HCT116 (cell line): Measurements from ENCODE around the gene SHISAL1. TPM values are rescaled to one million over a fixed set of nuclear protein-coding genes. Genes with fewer than 3 reads are reported as not detected.

Source experiments
- ATAC-seq: fragments of 200-7000 bp; cut with Tn5 transposase; 2 replicates; pipeline ENCODE4 v1.9.1; 2020; ENCODE audit warnings: mild to moderate bottlenecking, moderate library complexity
- BruUV-seq: library from RNA; stranded (reverse); fragments of 400-500 nt; replicated peaks from 2 replicates; lab custom pipeline; 2021; lab: Mats Ljungman, UMichigan
- CTCF ChIA-PET: fragments of 300-600 bp; sonication (Branson Sonifier 250); formaldehyde crosslinking; loops from one replicate; lab custom pipeline; 2021; ENCODE audit warnings: antibody characterized with exemption; lab: Charles Lee
- POLR2A ChIA-PET: fragments of 300-600, 350-600 bp; sonication (Branson Sonifier 250); formaldehyde crosslinking; loops from one replicate; lab custom pipeline; 2021; ENCODE audit warnings: antibody characterized with exemption; lab: Charles Lee
- RAD21 ChIA-PET, 2 experiments: fragments of 300-600 bp; sonication (Branson Sonifier 250); formaldehyde crosslinking; loops; one replicate each; lab custom pipeline; 2023; ENCODE audit warnings: low total read pairs in 2 of 2; ENCODE audit not compliant: uncharacterized antibody in 2 of 2, unreplicated experiment in 2 of 2, low non-redundant PET in 1 of 2; lab: Charles Lee
- DNase-seq: peaks from one replicate; pipeline ENCODE4 v3.0.0-alpha.2; 2010; ENCODE audit warnings: low read depth, low spot score
- H2AFZ ChIP-seq: fragments of 200-600 bp; shearing (Covaris generic), sonication (generic); 2 replicates; pipeline ENCODE4 v1.6.1; 2017; ENCODE audit warnings: low read depth, mixed run types, mixed read lengths, antibody characterized with exemption, low read length; ENCODE audit not compliant: poor library complexity, severe bottlenecking
- H3K27ac ChIP-seq: 2 replicates; pipeline ENCODE4 v1.5.1; 2012; ENCODE audit warnings: low read depth, low read length
- H3K27me3 ChIP-seq: fragments of 200-600 bp; sonication (generic); 2 replicates; pipeline ENCODE4 v1.6.1; 2016; ENCODE audit warnings: mixed run types, low read length, mixed read lengths; ENCODE audit not compliant: insufficient read depth
- H3K36me3 ChIP-seq, 2 experiments: fragments of 200-500 bp in 1 of 2; fragments of 200-600 bp in 1 of 2; sonication (Bioruptor generic) in 1 of 2; sonication (generic) in 1 of 2; 2 replicates each; pipeline versions ENCODE4 v1.5.1 to v1.6.1; 2014 to 2016; ENCODE audit warnings: low read length in 2 of 2, inconsistent platforms in 1 of 2, mixed read lengths in 1 of 2, mixed run types in 1 of 2; ENCODE audit not compliant: insufficient read depth in 2 of 2, control insufficient read depth in 1 of 2
- H3K4me1 ChIP-seq, 2 experiments: fragments of 200-600 bp in 1 of 2; sonication (generic) in 1 of 2; 2 replicates each; pipeline versions ENCODE4 v1.5.1 to v1.6.1; 2012 to 2017; ENCODE audit warnings: low read length in 2 of 2, inconsistent platforms in 1 of 2, mild to moderate bottlenecking in 1 of 2, mixed read lengths in 1 of 2, mixed run types in 1 of 2, moderate library complexity in 1 of 2; ENCODE audit not compliant: insufficient read depth in 2 of 2, control insufficient read depth in 1 of 2
- H3K4me2 ChIP-seq: fragments of 200-600 bp; sonication (generic); 2 replicates; pipeline ENCODE4 v1.6.1; 2017; ENCODE audit warnings: mixed run types, low read length, mixed read lengths
- H3K4me3 ChIP-seq, 2 experiments: fragments of 200-600 bp in 1 of 2; sonication (generic) in 1 of 2; replicated peaks in 1 of 2; 2 replicates each; pipeline ENCODE4 v1.5.1; 2011 to 2016; ENCODE audit warnings: low read length in 2 of 2, control low read depth in 1 of 2, low read depth in 1 of 2, mild to moderate bottlenecking in 1 of 2, mixed read lengths in 1 of 2, mixed run types in 1 of 2
- H3K79me2 ChIP-seq: fragments of 200-600 bp; sonication (generic); 2 replicates; pipeline ENCODE4 v1.6.1; 2017; ENCODE audit warnings: mild to moderate bottlenecking, mixed run types, low read length, moderate library complexity, mixed read lengths; ENCODE audit not compliant: insufficient read depth
- H3K9ac ChIP-seq: fragments of 200-600 bp; sonication (generic); 2 replicates; pipeline ENCODE4 v1.6.1; 2016; ENCODE audit warnings: low read length, mixed read lengths
- H3K9me2 ChIP-seq: fragments of 200-600 bp; sonication (generic), shearing (Covaris generic); 2 replicates; pipeline ENCODE4 v1.6.1; 2017; ENCODE audit warnings: mixed run types, mild to moderate bottlenecking, moderate library complexity; ENCODE audit not compliant: insufficient read depth
- H3K9me3 ChIP-seq, 2 experiments: fragments of 200-500 bp in 1 of 2; fragments of 200-600 bp in 1 of 2; sonication (Bioruptor generic) in 1 of 2; sonication (generic) in 1 of 2; 2 replicates each; pipeline ENCODE4 v1.6.1; 2014 to 2017; ENCODE audit warnings: low read length in 2 of 2, mixed read lengths in 2 of 2, inconsistent platforms in 1 of 2, low read depth in 1 of 2, mild to moderate bottlenecking in 1 of 2, mixed run types in 1 of 2, moderate library complexity in 1 of 2; ENCODE audit not compliant: control insufficient read depth in 1 of 2, insufficient read depth in 1 of 2
- H4K20me1 ChIP-seq: fragments of 200-600 bp; sonication (generic), shearing (Covaris generic); 2 replicates; pipeline ENCODE4 v1.6.1; 2017; ENCODE audit warnings: mixed run types, mild to moderate bottlenecking, moderate library complexity; ENCODE audit not compliant: insufficient read depth
- CBX3 ChIP-seq: IDR thresholded peaks from 2 replicates; pipeline ENCODE4 v1.6.1; 2012; ENCODE audit warnings: low read depth
- CEBPB ChIP-seq: IDR thresholded peaks from 2 replicates; pipeline ENCODE4 v1.6.1; 2012; ENCODE audit warnings: low read depth
- EZH2phosphoT487 ChIP-seq: fragments of 200-600 bp; IDR thresholded peaks from 2 replicates; pipeline ENCODE4 v1.6.1; 2018; ENCODE audit warnings: antibody characterized with exemption, borderline replicate concordance
- POLR2AphosphoS5 ChIP-seq: IDR thresholded peaks from 2 replicates; pipeline ENCODE4 v1.6.1; 2011; ENCODE audit warnings: mild to moderate bottlenecking, low read depth, low read length, moderate library complexity
- SIN3A ChIP-seq: IDR thresholded peaks from 2 replicates; pipeline ENCODE4 v1.6.1; 2012; ENCODE audit warnings: low read depth
- SP1 ChIP-seq: IDR thresholded peaks from 2 replicates; pipeline ENCODE4 v1.6.1; 2012; ENCODE audit warnings: low read depth
- SRF ChIP-seq: IDR thresholded peaks from 2 replicates; pipeline ENCODE4 v1.6.1; 2012; ENCODE audit warnings: low read depth
- ZFX ChIP-seq: fragments of 450-650 bp; IDR thresholded peaks from 2 replicates; pipeline ENCODE4 v1.6.1; 2017
- intact Hi-C: fragments of 100-400 bp; cut with micrococcal nuclease; formaldehyde crosslinking; loops from 2 replicates; pipeline ENCODE4 v1.10.0; 2022
- total RNA-seq: library from RNA; stranded (reverse); gene quantifications from one replicate; pipeline ENCODE4 v1.2.1, GENCODE V29; 2021; ENCODE audit not compliant: unreplicated experiment
- TF ChIP-seq, protein P1 (sequence below): IDR thresholded peaks from 2 replicates; pipeline ENCODE4 v1.6.1; 2012; ENCODE audit warnings: low read depth
- TF ChIP-seq, protein P2 (sequence below): IDR thresholded peaks from 2 replicates; pipeline ENCODE4 v1.6.1; 2012

SHISAL1 gene
- total RNA-seq, 1 experiment from 2014 or later, result not detected

GRCh38 chr22:44210722-44211121 is 102.0 kb downstream of the SHISAL1 start:
- ChIA-PET RAD21 (no interaction called here), CTCF (no interaction called here), POLR2A (no interaction called here)
- H3K4me1 ChIP-seq, result no peaks in the 10 kb centered on the region
- no TSS peak for BruUV-seq
- H3K36me3 ChIP-seq, result no peaks in the 10 kb centered on the region
- intact Hi-C loops, result no loop called here
- TF ChIP-seq POLR2AphosphoS5, result no peak
- TF ChIP-seq CEBPB, result no peak
- TF ChIP-seq, protein P1, sequence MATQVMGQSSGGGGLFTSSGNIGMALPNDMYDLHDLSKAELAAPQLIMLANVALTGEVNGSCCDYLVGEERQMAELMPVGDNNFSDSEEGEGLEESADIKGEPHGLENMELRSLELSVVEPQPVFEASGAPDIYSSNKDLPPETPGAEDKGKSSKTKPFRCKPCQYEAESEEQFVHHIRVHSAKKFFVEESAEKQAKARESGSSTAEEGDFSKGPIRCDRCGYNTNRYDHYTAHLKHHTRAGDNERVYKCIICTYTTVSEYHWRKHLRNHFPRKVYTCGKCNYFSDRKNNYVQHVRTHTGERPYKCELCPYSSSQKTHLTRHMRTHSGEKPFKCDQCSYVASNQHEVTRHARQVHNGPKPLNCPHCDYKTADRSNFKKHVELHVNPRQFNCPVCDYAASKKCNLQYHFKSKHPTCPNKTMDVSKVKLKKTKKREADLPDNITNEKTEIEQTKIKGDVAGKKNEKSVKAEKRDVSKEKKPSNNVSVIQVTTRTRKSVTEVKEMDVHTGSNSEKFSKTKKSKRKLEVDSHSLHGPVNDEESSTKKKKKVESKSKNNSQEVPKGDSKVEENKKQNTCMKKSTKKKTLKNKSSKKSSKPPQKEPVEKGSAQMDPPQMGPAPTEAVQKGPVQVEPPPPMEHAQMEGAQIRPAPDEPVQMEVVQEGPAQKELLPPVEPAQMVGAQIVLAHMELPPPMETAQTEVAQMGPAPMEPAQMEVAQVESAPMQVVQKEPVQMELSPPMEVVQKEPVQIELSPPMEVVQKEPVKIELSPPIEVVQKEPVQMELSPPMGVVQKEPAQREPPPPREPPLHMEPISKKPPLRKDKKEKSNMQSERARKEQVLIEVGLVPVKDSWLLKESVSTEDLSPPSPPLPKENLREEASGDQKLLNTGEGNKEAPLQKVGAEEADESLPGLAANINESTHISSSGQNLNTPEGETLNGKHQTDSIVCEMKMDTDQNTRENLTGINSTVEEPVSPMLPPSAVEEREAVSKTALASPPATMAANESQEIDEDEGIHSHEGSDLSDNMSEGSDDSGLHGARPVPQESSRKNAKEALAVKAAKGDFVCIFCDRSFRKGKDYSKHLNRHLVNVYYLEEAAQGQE, result no peak
- TF ChIP-seq CBX3, result no peak
- TF ChIP-seq SIN3A, result no peak
- no peak for TF ChIP-seq SP1
- TF ChIP-seq EZH2phosphoT487, result no peak
- TF ChIP-seq, protein P2, sequence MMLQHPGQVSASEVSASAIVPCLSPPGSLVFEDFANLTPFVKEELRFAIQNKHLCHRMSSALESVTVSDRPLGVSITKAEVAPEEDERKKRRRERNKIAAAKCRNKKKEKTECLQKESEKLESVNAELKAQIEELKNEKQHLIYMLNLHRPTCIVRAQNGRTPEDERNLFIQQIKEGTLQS, result no peak
- no peak for TF ChIP-seq SRF
- no peak for TF ChIP-seq ZFX
- H3K9me3 ChIP-seq, result peaks cover 0 to 6% of the 10 kb centered on the region in 2 experiments; a peak in 1 of 4 replicates
- ATAC-seq (no peak), DNase-seq (no peak)
- no peaks in the 10 kb centered on the region for H3K9me2 ChIP-seq
- H3K9ac ChIP-seq, result no peak overlapping the region
- no peak overlapping the region for H2AFZ ChIP-seq
- H3K27me3 ChIP-seq, result peaks cover 12% of the 10 kb centered on the region
- no peaks in the 10 kb centered on the region for H3K79me2 ChIP-seq
- no peak overlapping the region for H3K27ac ChIP-seq
- H4K20me1 ChIP-seq, result no peaks in the 10 kb centered on the region
- H3K4me3 ChIP-seq, result no peak overlapping the region
- no peak overlapping the region for H3K4me2 ChIP-seq
